ENCODE data around the gene KLK15. TPM values are rescaled to one million over a fixed set of nuclear protein-coding genes. Genes with fewer than 3 reads are reported as not detected.

Gene KLK15
- total RNA-seq, 4 donors from 2014 or later: not detected

- Histone ChIP-seq H3K4me1 (peaks cover 0 to 3% (median 0%) of the 10 kb centered on the region in 4 donors), H3K9me3 (no peaks in the 10 kb centered on the region), H3K4me3 (no peak overlapping the region), H3K36me3 (no peaks in the 10 kb centered on the region), H3K27ac (no peak overlapping the region), H3K27me3 (peaks cover 0 to 16% of the 10 kb centered on the region in 2 donors)
- TF ChIP-seq POLR2A (IDR thresholded peaks at IDR 0.05): no peak
- no peak for TF ChIP-seq EP300 (IDR thresholded peaks at IDR 0.05)
- TF ChIP-seq CTCF (IDR thresholded peaks at IDR 0.05): no peak
- WGBS, 2 donors: 62 to 79% methylated on average over 4 of the region's 7 CpGs
- no peak for DNase-seq (ENCODE audit: low spot score in 2 of 2)
Measured at GRCh38 chr19:50876456-50876855, 43.1 kb upstream of the KLK15 start.

- no peak for DNase-seq (ENCODE audit: low spot score in 2 of 2)
- 48 to 51% methylated on average over 9 of the region's 9 CpGs for WGBS, 2 donors
- no peak overlapping the region for H3K27ac ChIP-seq
- H3K9me3 ChIP-seq: no peaks in the 10 kb centered on the region
- H3K36me3 ChIP-seq: no peaks in the 10 kb centered on the region
- TF ChIP-seq POLR2A (IDR thresholded peaks at IDR 0.05): no peak
- no peak for TF ChIP-seq EP300 (IDR thresholded peaks at IDR 0.05)
- TF ChIP-seq CTCF (IDR thresholded peaks at IDR 0.05): no peak
- H3K4me1 ChIP-seq: peaks cover 0 to 3% (median 0%) of the 10 kb centered on the region in 4 donors
- H3K4me3 ChIP-seq: no peak overlapping the region
- peaks cover 0 to 16% of the 10 kb centered on the region in 2 donors for H3K27me3 ChIP-seq
Measured at GRCh38 chr19:50875795-50876422, 42.5 kb upstream of the KLK15 start.

- Histone ChIP-seq H3K27ac (no peak overlapping the region), H3K4me1 (peaks cover 0 to 3% (median 0%) of the 10 kb centered on the region in 4 donors), H3K9me3 (no peaks in the 10 kb centered on the region), H3K4me3 (no peak overlapping the region), H3K36me3 (no peaks in the 10 kb centered on the region), H3K27me3 (peaks cover 0 to 16% of the 10 kb centered on the region in 2 donors)
- no peak for DNase-seq (ENCODE audit: low spot score in 2 of 2)
- TF ChIP-seq EP300 (IDR thresholded peaks at IDR 0.05) (no peak), POLR2A (IDR thresholded peaks at IDR 0.05) (no peak), CTCF (IDR thresholded peaks at IDR 0.05) (no peak)
- 55 to 60% methylated on average over 5 of the region's 5 CpGs for WGBS, 2 donors
Measured at GRCh38 chr19:50874211-50874610, 40.8 kb upstream of the KLK15 start.

GRCh38 chr19:50873056-50873455 lies 39.7 kb upstream of the KLK15 start, which contains the start of gene KLK2:
Gene KLK2, plus strand, starts transcription at chr19:50873439. Its CDS starts 35 bp downstream, at chr19:50873474.
- WGBS, 2 donors: 48 to 65% methylated on average over 3 of the region's 3 CpGs
- Histone ChIP-seq H3K36me3 (no peaks in the 10 kb centered on the region), H3K27ac (no peak within 1 kb of the TSS), H3K9me3 (no peaks in the 10 kb centered on the region), H3K4me3 (no peak within 1 kb of the TSS), H3K27me3 (peaks cover 0 to 16% of the 10 kb centered on the region in 2 donors), H3K4me1 (peaks cover 0 to 3% (median 0%) of the 10 kb centered on the region in 4 donors)
- no peak for DNase-seq (ENCODE audit: low spot score in 2 of 2)
- TF ChIP-seq POLR2A (IDR thresholded peaks at IDR 0.05) (no peak), CTCF (IDR thresholded peaks at IDR 0.05) (no peak), EP300 (IDR thresholded peaks at IDR 0.05) (no peak)

- no peak overlapping the region for H3K4me3 ChIP-seq
- DNase-seq (ENCODE audit: low spot score in 2 of 2): no peak
- H3K4me1 ChIP-seq: peaks cover 0 to 3% (median 0%) of the 10 kb centered on the region in 4 donors
- H3K9me3 ChIP-seq: no peaks in the 10 kb centered on the region
- H3K36me3 ChIP-seq: no peaks in the 10 kb centered on the region
- WGBS, 2 donors: 62 to 70% methylated on average over 22 to 26 of the region's 26 CpGs
- no peak for TF ChIP-seq CTCF (IDR thresholded peaks at IDR 0.05)
- no peak for TF ChIP-seq POLR2A (IDR thresholded peaks at IDR 0.05)
- no peak for TF ChIP-seq EP300 (IDR thresholded peaks at IDR 0.05)
- no peaks in the 10 kb centered on the region for H3K27me3 ChIP-seq
- no peak overlapping the region for H3K27ac ChIP-seq
Measured at GRCh38 chr19:50870417-50871089, 37.2 kb upstream of the KLK15 start.

Measured in tibial nerve (tissue), 4 donors.